Central memory CD4-positive, alpha-beta T cell (primary cell): ENCODE measurements around the gene ILF3.

ENCODE experiments used
- DNase-seq: peaks from one replicate; pipeline ENCODE4 v3.0.0; 2022
- total RNA-seq, 3 experiments: gene quantifications; one replicate each; lab custom pipeline; 2026; lab: John Stamatoyannopoulos, UW

Gene ILF3
- total RNA-seq = 443 to 813 (median 735) reads per million in 3 experiments

DNA sequence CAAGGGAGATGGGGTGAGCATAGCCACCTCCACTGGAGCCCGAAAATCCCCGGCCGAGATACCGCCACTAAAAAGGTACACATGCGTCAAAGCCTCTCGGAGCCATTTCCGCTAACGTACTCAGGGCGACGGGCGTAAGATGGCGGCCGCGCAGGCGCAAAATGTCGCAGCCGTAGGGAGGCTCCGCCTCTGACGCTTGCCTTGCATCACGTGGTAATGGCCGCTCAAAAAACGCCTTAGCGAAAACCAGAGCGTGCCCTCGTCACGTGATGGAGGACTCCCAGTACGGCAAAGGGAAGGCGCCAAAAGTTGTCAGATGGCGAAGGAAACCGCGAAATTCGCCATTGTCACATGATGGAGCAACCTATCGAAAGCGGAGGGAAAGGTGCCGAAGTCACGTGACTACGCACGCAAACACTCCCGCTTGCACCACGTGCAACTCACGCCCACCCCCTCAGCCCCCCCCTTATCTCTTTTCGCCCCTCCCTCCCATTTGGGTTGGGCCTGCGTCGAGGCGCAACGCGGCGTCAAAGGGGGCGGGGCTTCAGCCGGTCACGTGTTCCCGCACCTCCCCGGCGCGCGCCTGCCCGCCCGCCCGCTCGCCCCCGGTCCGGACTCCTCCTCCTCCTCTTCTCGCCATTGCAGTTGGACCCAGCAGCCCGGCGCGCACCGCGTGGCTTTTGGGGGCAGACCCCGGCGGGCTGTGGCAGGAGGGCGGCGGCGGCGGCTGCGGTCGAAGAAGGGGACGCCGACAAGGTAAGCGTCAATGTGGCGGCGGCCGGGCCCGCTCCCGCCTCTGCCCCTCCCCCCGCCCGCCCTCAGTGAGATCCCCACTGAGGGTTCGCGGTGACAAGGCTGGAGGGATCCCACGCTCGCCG is at the start of gene ILF3:
TSS of gene ILF3 (plus strand) at position 615 of the 878 bp plus-strand sequence. CDS start 16,260 bp downstream, outside the sequence.
- DNase-seq = peak; percentile 100

DNA sequence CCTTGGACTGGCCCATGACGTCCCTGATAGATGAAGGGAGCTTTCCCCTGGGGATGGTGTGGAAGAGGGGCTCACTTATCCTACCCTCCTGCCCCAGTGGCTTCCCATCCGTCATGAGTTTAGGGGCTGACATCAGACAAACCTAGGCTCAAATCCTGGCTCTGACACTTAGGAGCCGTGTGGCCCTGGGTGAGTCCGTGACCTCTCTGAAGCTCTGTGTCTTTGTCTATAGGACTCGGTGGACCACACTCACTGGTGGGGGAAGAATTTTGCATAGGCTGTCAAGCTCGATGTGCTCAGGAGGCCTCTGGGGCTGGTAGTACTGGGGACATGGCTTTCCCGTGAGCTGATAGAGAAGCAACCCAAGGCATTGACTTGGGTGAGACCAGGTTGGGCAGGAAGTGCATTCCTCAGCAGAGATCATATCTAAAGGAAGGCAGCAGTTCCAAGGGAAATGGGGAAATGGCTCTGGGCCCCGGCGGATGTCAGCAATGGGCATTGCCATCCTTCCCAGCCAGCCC is 49.6 kb upstream of the ILF3 start:
- DNase-seq = no peak

DNA sequence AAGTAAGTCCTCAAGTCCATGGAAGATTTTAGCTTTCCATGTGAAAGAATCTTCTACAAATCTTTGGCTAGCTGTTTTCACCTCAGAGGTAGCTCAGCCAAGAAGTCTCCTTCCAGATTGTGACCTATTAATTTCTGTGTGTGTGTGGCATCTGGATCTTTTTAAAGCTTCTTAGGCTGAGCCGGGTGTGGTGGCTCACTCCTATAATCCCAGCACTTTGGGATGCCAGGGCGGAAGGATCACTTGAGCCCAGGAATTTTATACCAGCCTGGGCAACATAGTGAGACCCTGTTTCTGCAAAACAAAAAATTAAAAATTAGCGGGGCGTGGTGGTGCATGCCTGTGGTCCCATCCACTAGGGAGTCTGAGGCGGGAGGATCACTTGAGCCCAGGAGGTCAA is 42.2 kb upstream of the ILF3 start:
- no peak for DNase-seq

DNA sequence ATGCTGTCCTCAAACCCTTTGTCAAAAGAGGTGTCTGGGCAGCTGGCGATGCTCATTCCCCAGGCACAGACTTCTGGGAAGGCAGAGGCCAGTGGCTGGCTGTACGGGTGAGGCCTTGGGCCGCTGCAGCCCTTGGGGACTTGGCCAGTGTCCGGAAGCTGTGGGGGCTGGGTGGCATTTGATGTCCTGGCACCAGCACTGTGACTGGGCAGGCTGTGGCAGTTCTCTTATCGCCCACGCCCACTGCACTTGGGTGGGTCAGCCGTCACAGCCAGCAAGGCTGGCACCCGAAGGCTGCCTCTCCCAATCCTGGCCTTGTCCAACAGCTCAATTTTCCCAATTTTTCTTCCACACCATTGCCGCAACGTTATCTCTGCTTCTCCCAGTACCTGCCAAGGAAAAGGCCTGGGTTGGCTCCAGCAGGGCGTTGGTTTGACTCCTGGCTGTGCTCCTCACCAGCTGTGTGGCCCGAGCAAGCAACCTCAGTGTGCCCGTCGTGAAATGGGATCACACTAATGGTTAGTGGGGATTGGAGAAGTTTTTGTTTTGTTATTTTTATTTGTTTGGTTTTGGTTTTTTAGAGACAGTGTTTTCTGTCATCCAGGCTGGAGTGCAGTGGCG is 41.5 kb upstream of the ILF3 start:
- DNase-seq = no peak

DNA sequence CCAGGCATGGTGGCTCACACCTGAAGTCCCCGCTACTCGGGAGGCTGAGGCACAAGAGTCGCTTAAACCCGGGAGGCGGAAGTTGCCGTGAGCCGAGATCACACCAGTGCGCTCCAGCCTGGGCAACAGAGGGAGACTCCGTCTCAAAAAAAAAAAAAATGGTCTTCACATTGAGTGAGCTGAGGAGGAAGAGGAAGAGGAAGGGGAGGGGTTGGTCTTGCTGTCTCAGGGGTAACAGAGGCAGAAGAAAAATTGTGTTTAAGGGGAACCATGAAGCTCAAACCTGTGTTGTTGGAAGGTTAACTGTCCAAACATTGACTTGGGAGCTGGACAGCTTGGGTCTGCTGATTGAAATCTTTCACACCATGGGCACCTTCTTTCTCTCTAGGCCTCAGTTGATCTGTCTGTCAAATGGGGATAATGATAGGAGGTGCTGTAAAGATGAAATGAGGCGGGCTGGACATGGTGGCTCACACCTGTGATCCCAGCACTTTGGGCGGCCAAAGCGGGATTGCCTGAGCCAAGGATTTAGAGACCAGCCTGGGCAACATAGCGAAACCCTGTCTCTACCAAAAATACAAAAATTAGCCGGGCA is 38.6 kb upstream of the ILF3 start:
- no peak for DNase-seq

DNA sequence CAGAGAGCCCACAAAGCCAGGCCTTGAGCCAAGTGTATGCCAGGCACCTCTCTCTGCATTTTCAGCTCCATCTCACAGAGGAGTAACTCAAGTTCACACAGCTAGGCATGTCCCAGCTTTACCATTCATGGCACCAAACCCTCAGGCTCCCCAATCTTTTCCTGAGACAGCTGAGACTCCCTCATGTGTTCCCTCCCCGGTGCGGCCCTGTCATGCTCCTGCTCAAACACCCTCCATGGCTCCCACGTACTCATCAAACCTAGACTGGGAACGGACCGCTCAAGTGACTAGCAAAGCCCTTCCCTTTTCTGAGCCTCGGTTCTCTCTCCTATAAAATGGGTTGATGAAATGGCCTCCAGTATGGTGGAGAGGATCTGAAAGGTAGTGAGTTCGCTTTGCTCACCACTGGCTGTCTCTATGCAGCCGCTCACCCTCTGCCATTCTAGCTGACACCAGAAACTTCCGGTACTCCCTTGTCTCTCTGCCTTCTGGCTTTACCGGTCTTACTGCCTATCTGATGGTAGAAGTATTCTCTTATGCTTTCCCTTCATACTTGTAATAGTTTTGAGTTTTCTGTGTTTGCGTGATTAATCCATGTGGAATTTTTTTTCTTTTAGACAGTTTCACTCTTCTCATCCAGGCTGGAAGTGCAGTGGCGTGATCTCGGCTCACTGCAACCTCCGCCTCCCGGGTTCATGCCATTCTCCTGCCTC is 36.6 kb upstream of the ILF3 start:
- DNase-seq = no peak

DNA sequence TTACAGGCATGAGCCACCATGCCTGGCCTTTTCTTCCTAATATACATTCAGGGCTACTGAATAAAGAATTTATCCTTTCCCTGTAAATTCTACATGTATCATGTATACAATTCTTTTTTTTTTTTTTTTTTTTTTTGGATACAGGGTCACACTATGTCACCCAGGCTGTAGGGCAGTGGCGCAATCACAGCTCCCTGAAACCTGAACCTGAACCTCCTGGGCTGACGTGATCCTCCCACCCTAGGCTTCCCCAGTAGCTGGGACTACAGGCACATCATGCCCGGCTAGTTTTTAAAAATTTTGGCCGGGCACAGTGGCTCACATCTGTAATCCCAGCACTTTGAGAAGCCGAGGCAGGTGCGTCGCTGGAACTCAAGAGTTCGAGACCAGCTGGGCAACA is 35.3 kb upstream of the ILF3 start:
- DNase-seq = no peak

DNA sequence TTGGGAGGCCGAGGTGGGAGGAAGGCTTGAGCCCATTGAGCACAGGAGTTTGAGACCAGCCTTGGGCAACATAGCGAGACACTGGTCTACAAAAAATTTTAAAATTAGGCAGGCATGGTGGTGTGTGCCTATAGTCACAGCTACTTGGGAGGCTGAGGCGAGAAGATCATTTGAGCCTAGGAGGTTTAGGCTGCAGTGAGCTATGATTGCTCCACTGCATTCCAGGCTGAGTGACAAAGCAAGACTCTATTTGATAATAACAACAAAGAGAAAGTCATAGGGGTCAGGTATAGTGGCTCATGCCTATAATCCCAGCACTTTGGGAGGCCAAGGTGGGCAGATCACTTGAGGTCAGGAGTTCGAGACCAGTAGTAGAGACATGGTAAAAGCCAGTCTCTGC is 33.4 kb upstream of the ILF3 start:
- no peak for DNase-seq

DNA sequence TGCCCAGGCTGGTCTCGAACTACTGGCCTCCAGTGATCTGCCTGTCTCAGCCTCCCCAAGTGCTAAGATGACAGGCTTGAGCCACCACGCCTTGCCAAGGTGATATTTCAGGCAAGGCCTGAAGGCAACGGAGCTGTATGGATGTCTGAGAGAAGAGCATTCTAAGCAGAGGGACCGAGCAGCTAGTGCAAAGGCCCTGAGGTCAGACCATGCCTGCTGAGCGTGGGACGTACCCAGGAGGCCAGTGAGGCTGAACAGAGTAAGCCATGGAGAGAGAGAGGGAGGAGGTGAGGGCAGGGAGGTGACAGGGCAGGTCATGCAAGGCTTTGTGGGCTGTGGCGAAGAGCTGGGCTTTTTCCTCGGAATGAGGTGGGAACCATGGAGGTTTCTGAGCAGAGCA is 32.2 kb upstream of the ILF3 start:
- no peak for DNase-seq

DNA sequence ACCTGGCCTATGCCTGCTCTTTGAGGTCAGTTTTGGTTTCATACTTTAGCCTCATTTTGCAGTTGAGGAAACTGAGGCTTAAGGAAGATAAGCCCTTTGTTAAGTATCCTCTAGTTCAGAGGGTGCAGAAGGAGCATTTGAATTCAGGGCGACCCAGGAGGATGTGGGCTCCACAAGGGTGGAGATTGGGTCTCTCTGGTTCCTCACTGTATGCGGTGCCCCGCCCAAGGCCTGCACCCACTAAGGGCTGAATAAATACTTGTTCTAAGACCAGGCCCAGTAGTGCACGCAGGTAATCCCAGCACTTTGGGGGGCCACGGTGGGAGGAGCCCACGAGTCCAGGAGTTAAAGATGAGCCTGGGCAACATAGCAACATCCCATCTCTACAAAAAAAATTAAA is 29.6 kb upstream of the ILF3 start:
- DNase-seq = peak; percentile 33

DNA sequence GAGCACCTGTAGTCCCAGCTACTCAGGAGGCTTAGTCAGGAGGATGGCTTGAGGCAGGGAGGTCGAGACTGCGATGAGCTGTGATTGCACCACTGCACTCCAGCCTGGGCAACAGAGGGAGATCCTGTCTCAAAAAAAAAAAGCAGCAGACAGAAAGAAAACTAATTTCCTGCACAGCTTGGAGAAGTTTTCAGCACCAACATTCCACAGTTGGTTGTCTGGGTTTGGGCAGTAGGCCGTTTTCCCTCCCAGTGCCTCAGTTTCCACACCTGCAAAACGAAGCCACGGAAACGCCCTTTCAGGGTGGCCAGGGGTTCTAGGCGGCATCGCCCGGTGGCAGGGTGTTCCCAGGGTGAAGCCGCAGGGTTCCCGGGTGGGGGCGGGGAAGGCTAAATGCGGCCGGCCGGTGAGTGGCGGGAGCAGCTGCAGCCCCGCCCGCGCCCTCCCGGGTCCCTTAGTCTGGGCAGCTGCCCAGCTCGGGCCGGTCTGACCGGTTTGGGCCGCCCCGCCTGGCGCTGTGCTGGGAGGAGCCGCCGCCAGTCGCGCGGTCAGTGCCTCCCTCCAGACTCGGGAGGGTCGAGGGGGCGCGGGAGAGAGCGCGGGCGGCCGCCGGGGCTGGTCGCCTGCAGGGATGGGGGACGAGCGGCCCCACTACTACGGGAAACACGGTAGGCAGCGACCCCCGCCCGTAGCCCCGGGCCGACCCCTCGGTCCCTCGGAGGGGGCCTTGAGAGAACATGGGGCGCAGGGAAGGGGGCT is 29.0 kb upstream of the ILF3 start, which contains the start of gene SLC44A2:
TSS of gene SLC44A2 (plus strand) at position 551 of the 759 bp plus-strand sequence. CDS start at position 632, 81 bp downstream.
- no peak for DNase-seq

DNA sequence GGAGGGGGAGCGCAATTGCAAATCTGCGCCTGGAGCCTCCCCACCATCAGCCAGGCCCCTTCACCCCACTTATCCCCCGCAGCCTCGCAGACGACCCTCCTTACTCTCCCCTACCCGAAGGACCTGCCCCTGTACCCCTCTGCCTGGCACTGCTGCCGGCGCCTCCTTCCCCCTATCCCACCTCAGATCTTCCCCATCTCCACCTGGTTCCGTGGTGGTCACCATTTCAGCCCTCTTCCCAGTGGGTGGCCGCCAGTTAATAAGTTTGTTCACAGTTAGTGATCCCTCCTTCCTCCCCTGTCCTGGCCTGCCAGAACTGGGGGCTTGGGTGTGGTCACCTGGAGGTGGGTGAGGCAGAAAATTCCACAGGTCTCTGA is 28.4 kb upstream of the ILF3 start:
- no peak for DNase-seq

DNA sequence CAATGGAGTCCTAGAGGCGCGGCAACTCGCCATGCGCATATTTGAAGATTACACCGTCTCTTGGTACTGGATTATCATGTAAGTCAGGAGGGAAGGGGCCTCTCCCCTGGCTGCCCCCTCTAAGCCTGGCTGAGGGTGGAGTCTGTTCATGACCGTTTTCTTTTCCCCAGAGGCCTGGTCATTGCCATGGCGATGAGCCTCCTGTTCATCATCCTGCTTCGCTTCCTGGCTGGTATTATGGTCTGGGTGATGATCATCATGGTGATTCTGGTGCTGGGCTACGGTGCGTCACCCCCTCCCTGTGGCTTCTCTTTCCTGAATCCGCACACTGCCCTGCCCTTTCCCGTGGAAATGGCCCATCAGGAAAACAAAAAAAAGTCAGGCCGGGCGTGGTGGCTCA is 22.3 kb upstream of the ILF3 start:
- no peak for DNase-seq

DNA sequence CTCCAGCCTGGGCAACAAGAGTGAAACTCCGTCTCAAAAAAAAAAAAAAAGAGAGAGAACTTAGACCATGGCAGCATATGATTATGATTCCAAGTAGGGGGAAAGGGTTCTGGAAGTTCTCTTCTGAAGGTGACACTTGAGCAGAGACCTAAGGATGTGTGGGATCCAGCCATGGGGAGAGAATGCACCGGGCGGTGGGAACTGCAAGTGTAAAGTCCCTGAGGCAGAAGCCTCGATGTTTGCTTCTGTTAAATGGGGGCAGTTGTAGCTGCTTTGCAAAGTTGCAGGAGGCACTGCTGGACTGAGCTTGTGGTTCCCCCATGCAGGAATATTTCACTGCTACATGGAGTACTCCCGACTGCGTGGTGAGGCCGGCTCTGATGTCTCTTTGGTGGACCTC is 19.7 kb upstream of the ILF3 start:
- DNase-seq = no peak

DNA sequence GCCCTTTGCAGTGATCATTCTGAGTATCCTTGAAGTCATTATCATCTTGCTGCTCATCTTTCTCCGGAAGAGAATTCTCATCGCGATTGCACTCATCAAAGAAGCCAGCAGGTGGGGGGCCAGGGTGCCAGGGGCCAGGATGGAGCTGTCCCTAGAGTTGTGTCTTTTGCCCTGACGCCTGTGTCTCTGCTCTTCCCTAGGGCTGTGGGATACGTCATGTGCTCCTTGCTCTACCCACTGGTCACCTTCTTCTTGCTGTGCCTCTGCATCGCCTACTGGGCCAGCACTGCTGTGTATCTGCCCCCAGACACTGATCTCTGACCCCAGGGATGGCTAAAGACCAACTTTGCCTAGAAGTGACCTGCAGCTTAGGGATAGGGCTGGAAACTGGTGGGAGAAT is 19.2 kb upstream of the ILF3 start:
- no peak for DNase-seq

DNA sequence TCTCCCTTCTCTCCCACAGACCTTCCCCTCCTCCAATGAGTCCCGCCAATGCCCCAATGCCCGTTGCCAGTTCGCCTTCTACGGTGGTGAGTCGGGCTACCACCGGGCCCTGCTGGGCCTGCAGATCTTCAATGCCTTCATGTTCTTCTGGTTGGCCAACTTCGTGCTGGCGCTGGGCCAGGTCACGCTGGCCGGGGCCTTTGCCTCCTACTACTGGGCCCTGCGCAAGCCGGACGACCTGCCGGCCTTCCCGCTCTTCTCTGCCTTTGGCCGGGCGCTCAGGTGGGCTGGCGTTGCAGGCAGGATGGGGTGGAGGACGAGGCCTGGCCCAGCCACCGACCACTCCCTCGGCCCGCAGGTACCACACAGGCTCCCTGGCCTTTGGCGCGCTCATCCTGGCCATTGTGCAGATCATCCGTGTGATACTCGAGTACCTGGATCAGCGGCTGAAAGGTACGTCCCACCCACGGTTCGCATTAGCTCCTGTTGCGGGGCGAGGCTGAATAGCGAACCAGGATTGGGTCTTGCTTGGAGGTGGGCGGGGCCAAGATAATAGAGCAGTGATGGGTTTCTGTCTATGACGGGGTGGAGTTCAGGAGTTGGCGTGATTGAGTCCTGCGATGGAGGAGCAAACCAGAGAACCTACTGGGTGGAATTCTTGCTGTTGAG is 17.7 kb upstream of the ILF3 start:
- no peak for DNase-seq

DNA sequence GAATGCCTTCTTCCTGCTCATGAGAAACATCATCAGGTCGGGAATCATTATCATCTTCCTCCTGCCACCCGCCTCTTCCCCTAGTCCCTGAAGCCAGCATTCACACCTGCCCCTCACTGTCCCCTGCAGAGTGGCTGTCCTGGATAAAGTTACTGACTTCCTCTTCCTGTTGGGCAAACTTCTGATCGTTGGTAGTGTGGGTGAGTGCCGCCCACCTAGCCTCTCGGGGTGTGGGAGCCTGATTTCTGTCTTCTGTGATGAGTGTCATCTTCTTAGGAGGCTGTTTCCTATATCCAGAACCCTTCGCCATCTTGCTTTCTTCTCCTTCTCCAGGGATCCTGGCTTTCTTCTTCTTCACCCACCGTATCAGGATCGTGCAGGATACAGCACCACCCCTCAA is 16.3 kb upstream of the ILF3 start:
- no peak for DNase-seq

DNA sequence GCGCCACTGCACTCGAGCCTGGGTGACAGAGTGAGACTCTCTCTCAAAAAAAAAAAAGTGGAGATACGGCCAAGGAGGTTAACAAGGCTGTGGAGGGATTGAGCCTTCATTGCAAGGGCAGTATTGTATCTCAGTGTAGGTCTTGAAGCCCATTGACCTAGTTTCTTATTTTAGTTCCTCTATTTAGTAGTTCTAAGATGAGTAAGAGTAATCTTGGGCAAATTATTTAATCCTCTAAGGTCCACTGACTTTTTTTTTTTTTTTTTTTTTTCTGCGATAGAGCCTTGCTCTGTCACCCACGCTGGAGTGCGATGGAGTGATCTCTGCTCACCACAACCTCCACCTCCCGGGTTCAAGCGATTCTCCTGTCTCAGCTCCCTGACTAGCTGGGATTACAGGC is 14.3 kb upstream of the ILF3 start:
- no peak for DNase-seq

DNA sequence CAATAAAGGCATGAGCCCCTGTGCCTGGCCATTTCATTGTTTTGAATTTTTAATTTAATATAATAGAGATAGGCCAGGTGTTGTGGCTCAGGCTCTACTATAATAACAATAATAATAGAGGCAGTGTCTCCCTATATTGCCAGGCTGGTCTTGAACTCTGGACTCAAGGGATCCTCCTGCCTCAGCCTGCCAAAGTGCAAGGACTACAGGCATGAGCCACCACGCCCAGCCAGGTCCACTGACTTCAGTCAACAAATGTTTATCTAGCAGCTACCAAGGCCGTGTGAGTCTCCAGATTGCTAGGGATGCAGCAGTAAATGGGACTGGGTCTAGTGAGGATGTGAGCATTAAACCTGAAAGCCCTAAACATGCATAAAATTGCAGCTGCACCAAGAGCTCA is 13.8 kb upstream of the ILF3 start:
- no peak for DNase-seq

DNA sequence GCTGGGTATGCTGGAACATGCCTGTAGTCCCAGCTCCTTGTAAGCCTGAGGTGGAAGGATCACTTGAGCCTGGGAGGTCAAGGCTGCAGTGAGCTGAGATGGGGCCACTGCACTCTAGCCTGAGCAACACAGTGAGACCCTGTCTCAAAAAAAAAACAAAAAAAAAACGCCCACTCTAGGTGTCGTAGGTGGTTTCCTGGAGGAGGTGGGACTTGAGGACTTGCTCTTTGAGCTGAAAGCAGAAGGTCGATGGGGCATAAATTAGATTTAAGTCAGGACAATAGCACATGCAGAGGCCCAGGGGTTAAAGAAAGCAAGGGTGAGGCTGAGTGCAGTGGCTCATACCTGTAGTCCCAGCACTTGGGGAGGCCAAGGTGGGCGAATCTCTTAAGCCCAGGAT is 12.9 kb upstream of the ILF3 start:
- DNase-seq = no peak

DNA sequence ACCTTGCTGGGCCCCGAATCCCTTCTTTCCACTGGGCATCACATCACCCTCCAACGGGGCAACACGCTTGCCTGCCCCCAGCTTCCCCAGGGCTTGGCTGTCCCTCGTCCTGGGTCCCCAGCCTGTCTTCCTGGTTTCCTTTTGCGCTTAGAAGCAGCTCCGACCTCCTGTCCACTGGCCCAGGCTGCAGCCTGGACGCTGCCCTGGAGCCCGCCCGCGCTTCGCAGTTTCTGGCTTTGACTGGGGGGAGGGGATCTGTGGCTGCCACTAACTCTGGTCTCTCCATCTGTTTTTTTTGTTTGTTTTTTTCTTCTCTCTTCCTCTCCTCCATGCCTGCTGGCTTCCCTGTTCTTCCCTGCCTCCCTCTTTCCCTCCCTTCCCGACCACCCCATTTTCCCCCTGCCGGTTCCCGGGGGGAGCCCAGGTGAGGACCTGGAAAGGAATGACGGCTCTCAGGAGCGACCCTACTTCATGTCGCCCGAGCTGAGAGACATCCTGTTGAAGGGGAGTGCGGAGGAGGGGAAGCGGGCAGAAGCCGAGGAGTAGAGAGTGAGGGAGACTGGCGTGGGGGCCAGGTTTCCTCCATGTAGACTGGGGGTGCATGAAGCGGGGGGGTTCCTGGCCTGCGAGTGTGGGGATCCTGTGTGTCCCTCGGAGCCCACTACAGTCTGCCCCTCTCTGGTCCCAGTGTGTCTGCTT is 11.5 kb upstream of the ILF3 start:
- DNase-seq = no peak
